H1 (cell line): ENCODE measurements around the gene LRP1. TPM values are rescaled to one million over a fixed set of nuclear protein-coding genes. Genes with fewer than 3 reads are reported as not detected.

Experiments used
- CTCF ChIA-PET: fragments of 300-600 bp; sonication (Branson Sonifier 250); formaldehyde crosslinking; loops from one replicate; lab custom pipeline; 2021; ENCODE audit not compliant: partially characterized antibody; lab: Charles Lee
- POLR2A ChIA-PET: fragments of 300-600 bp; sonication (Branson Sonifier 250); formaldehyde crosslinking; loops from one replicate; lab custom pipeline; 2021; ENCODE audit warnings: inconsistent platforms; ENCODE audit not compliant: partially characterized antibody; lab: Charles Lee
- DNase-seq, 2 experiments: peaks; one replicate each; pipeline versions ENCODE4 v3.0.0 to v3.0.0-alpha.2; 2010 to 2022; ENCODE audit warnings: low spot score in 2 of 2, low read depth in 1 of 2, mixed read lengths in 1 of 2
- FAIRE-seq: peaks from 2 replicates; lab custom pipeline; 2011; peaks lifted over from hg19 to GRCh38; lab: Jason Lieb, UNC
- H2AFZ ChIP-seq: 2 replicates; pipeline ENCODE4 v1.8.1; 2012; ENCODE audit warnings: low read length, inconsistent platforms
- H2AK5ac ChIP-seq: 2 replicates; pipeline ENCODE4 v1.6.1; 2013; ENCODE audit warnings: low read depth, low read length
- H2BK120ac ChIP-seq: replicated peaks from 2 replicates; pipeline ENCODE3; 2013; ENCODE audit warnings: low read depth, low read length, inconsistent platforms
- H2BK12ac ChIP-seq: 2 replicates; pipeline ENCODE4 v1.6.1; 2013; ENCODE audit warnings: low read depth, low read length
- H2BK15ac ChIP-seq: 2 replicates; pipeline ENCODE4 v1.6.1; 2013; ENCODE audit warnings: low read length
- H2BK20ac ChIP-seq: 2 replicates; pipeline ENCODE4 v1.6.1; 2013; ENCODE audit warnings: low read length
- H2BK5ac ChIP-seq: 2 replicates; pipeline ENCODE4 v1.6.1; 2013; ENCODE audit warnings: low read depth, low read length
- H3K14ac ChIP-seq: 2 replicates; pipeline ENCODE4 v1.6.1; 2013; ENCODE audit warnings: inconsistent platforms; ENCODE audit not compliant: insufficient read length
- H3K18ac ChIP-seq: 2 replicates; pipeline ENCODE4 v1.6.1; 2013; ENCODE audit warnings: low read length; ENCODE audit errors: extremely low read depth
- H3K23ac ChIP-seq: 2 replicates; pipeline ENCODE4 v1.6.1; 2013; ENCODE audit warnings: inconsistent platforms; ENCODE audit not compliant: insufficient read length
- H3K23me2 ChIP-seq: 2 replicates; pipeline ENCODE4 v1.6.1; 2013; ENCODE audit warnings: low read depth, low read length
- H3K27ac ChIP-seq: 2 replicates; pipeline ENCODE4 v1.6.1; 2011; ENCODE audit warnings: low read depth, low read length, inconsistent platforms
- H3K27me3 ChIP-seq, 4 experiments: replicated peaks in 1 of 4; 1 replicate in 1 of 4; 2 replicates in 3 of 4; pipeline versions ENCODE4 v1.6.1 to v1.8.1; 2011 to 2013; ENCODE audit warnings: low read length in 3 of 4, mild to moderate bottlenecking in 3 of 4, inconsistent platforms in 2 of 4, mixed read lengths in 2 of 4, moderate library complexity in 1 of 4; ENCODE audit not compliant: control insufficient read depth in 3 of 4, insufficient read depth in 3 of 4; ENCODE audit errors: extremely low read depth in 1 of 4
- H3K36me3 ChIP-seq, 4 experiments: 2 replicates each; pipeline versions ENCODE4 v1.6.1 to v1.8.1; 2011 to 2013; ENCODE audit warnings: mild to moderate bottlenecking in 4 of 4, low read length in 3 of 4, moderate library complexity in 2 of 4, control low read depth in 1 of 4, inconsistent platforms in 1 of 4; ENCODE audit not compliant: insufficient read depth in 4 of 4, control insufficient read depth in 2 of 4
- H3K4ac ChIP-seq: replicated peaks from 2 replicates; pipeline ENCODE3; 2013; ENCODE audit warnings: low read length, low read depth, mixed read lengths, inconsistent platforms; ENCODE audit not compliant: insufficient read length
- H3K4me1 ChIP-seq, 4 experiments: replicated peaks in 1 of 4; 1 replicate in 1 of 4; 2 replicates in 3 of 4; pipeline versions ENCODE4 v1.6.1 to v1.8.1; 2011 to 2013; ENCODE audit warnings: low read length in 3 of 4, inconsistent platforms in 2 of 4, mixed read lengths in 1 of 4; ENCODE audit not compliant: insufficient read depth in 4 of 4, control insufficient read depth in 3 of 4
- H3K4me2 ChIP-seq, 2 experiments: 2 replicates each; pipeline versions ENCODE4 v1.6.1 to v1.8.1; 2011 to 2013; ENCODE audit warnings: low read depth in 2 of 2, low read length in 2 of 2, control low read depth in 1 of 2, inconsistent platforms in 1 of 2, mild to moderate bottlenecking in 1 of 2; ENCODE audit not compliant: insufficient read depth in 1 of 2
- H3K4me3 ChIP-seq, 4 experiments: fragments of 200-600, 300-600 bp in 1 of 4; sonication (generic), shearing (Covaris generic), sonication (Bioruptor Twin) in 1 of 4; 2 replicates each; pipeline versions ENCODE4 v1.5.1 to v1.8.1; 2011 to 2016; ENCODE audit warnings: low read length in 4 of 4, low read depth in 3 of 4, control low read depth in 2 of 4, inconsistent platforms in 2 of 4, mild to moderate bottlenecking in 2 of 4, mixed read lengths in 1 of 4, moderate library complexity in 1 of 4; ENCODE audit not compliant: insufficient read depth in 2 of 4; ENCODE audit errors: extremely low read depth in 1 of 4
- H3K56ac ChIP-seq: replicated peaks from 2 replicates; pipeline ENCODE3; 2013; ENCODE audit warnings: low read depth, mild to moderate bottlenecking, mixed read lengths, low read length, inconsistent platforms; ENCODE audit not compliant: insufficient read length
- H3K79me1 ChIP-seq: 2 replicates; pipeline ENCODE4 v1.6.1; 2013; ENCODE audit warnings: low read depth, low read length, control low read depth
- H3K79me2 ChIP-seq, 2 experiments: 2 replicates each; pipeline versions ENCODE4 v1.6.1 to v1.8.1; 2012 to 2013; ENCODE audit warnings: low read length in 2 of 2, mild to moderate bottlenecking in 2 of 2, inconsistent platforms in 1 of 2; ENCODE audit not compliant: insufficient read depth in 2 of 2, control insufficient read depth in 1 of 2
- H3K9ac ChIP-seq, 4 experiments: replicated peaks in 1 of 4; 1 replicate in 1 of 4; 2 replicates in 3 of 4; pipeline versions ENCODE4 v1.6.1 to v1.8.1; 2011 to 2013; ENCODE audit warnings: low read depth in 3 of 4, low read length in 3 of 4, control low read depth in 2 of 4, mild to moderate bottlenecking in 2 of 4, moderate library complexity in 2 of 4, inconsistent platforms in 1 of 4; ENCODE audit errors: extremely low read depth in 1 of 4
- H3K9me3 ChIP-seq, 2 experiments: 2 replicates each; pipeline versions ENCODE4 v1.6.1 to v1.8.1; 2012 to 2013; ENCODE audit warnings: mild to moderate bottlenecking in 2 of 2, moderate library complexity in 2 of 2, control low read depth in 1 of 2, inconsistent platforms in 1 of 2, low read depth in 1 of 2, low read length in 1 of 2, mixed read lengths in 1 of 2; ENCODE audit not compliant: insufficient read depth in 2 of 2
- H4K20me1 ChIP-seq, 2 experiments: replicated peaks in 1 of 2; 2 replicates each; pipeline versions ENCODE3 to v1.8.1; 2011 to 2013; ENCODE audit warnings: inconsistent platforms in 2 of 2, low read length in 2 of 2, mild to moderate bottlenecking in 1 of 2; ENCODE audit not compliant: insufficient read depth in 2 of 2, control insufficient read depth in 1 of 2
- H4K5ac ChIP-seq: 2 replicates; pipeline ENCODE4 v1.6.1; 2013; ENCODE audit warnings: low read length, low read depth, mixed read lengths, inconsistent platforms; ENCODE audit not compliant: insufficient read length
- H4K8ac ChIP-seq: 2 replicates; pipeline ENCODE4 v1.8.0; 2013; ENCODE audit warnings: mild to moderate bottlenecking, moderate library complexity, low read length, inconsistent platforms; ENCODE audit not compliant: insufficient read depth; ENCODE audit errors: extremely low read depth
- H4K91ac ChIP-seq: replicated peaks from 2 replicates; pipeline ENCODE3; 2013; ENCODE audit warnings: low read length, mixed read lengths, inconsistent platforms; ENCODE audit not compliant: insufficient read length
- ASH2L ChIP-seq: fragments of 200-600, 300-600 bp; sonication (generic); IDR thresholded peaks from one replicate; pipeline ENCODE4 v1.7.1; 2017; ENCODE audit warnings: low read length
- BACH1 ChIP-seq: IDR thresholded peaks from 2 replicates; pipeline ENCODE4 v1.6.1; 2012; ENCODE audit warnings: low read length, improper control_type of control experiment
- CREB1 ChIP-seq: IDR thresholded peaks from 2 replicates; pipeline ENCODE4 v1.6.1; 2012; ENCODE audit warnings: inconsistent platforms
- FOSL1 ChIP-seq: IDR thresholded peaks from 2 replicates; pipeline ENCODE4 v1.6.1; 2011; ENCODE audit warnings: mild to moderate bottlenecking, low read depth, low read length, moderate library complexity; ENCODE audit not compliant: insufficient read depth
- MAFK ChIP-seq: IDR thresholded peaks from 2 replicates; pipeline ENCODE4 v1.6.1; 2012; ENCODE audit warnings: low read depth, mild to moderate bottlenecking, improper control_type of control experiment, low read length
- NANOG ChIP-seq: IDR thresholded peaks from 2 replicates; pipeline ENCODE4 v1.6.1; 2011; ENCODE audit warnings: low read length, low read depth, mild to moderate bottlenecking, inconsistent platforms; ENCODE audit not compliant: insufficient read depth, poor library complexity, severe bottlenecking
- RNF2 ChIP-seq: fragments of 200-900, 300-1000 bp; sonication (generic); IDR thresholded peaks from 2 replicates; pipeline ENCODE4 v1.7.1; 2016; ENCODE audit warnings: borderline replicate concordance, low read depth, mild to moderate bottlenecking, antibody characterized with exemption, low read length; ENCODE audit not compliant: poor library complexity, severe bottlenecking; ENCODE audit errors: missing control alignments
- RXRA ChIP-seq: IDR thresholded peaks from 2 replicates; pipeline ENCODE4 v1.6.1; 2011; ENCODE audit warnings: low read depth, mild to moderate bottlenecking, low read length, moderate library complexity; ENCODE audit not compliant: insufficient read depth
- SP1 ChIP-seq: IDR thresholded peaks from 2 replicates; pipeline ENCODE4 v1.6.1; 2011; ENCODE audit warnings: low read depth, low read length
- SP2 ChIP-seq: IDR thresholded peaks from 2 replicates; pipeline ENCODE4 v1.6.1; 2012; ENCODE audit warnings: mild to moderate bottlenecking, low read length, inconsistent platforms
- TAF1 ChIP-seq: IDR thresholded peaks from 2 replicates; pipeline ENCODE4 v1.6.1; 2011; ENCODE audit warnings: mild to moderate bottlenecking, low read depth, low read length
- WGBS, 2 experiments: shearing (Covaris generic) in 1 of 2; methylation state at CpG; one replicate each; pipeline versions ENCODE4 v1.1.6 to v1.1.7; 2013 to 2015; ENCODE audit warnings: low lambda C conversion rate in 2 of 2, mixed read lengths in 2 of 2, inconsistent platforms in 1 of 2, low coverage in 1 of 2, missing lambda C conversion rate in 1 of 2; ENCODE audit not compliant: insufficient replicate concordance in 2 of 2, insufficient coverage in 1 of 2, insufficient read length in 1 of 2; ENCODE audit errors: extremely low coverage in 1 of 2, missing lambda C conversion rate in 1 of 2; 5-methylcytosine and 5-hydroxymethylcytosine counted together
- polyA plus RNA-seq, 7 experiments: library from polyadenylated mRNA; depleted of rRNA in 3 of 7; stranded (reverse) in 5 of 7; unstranded in 2 of 7; fragments of >200 nt in 5 of 7; fragments of 200-250 nt in 2 of 7; gene quantifications; 1 replicate in 5 of 7; 2 replicates in 1 of 7; 4 replicates in 1 of 7; pipeline versions ENCODE4 v1.2.1 to v1.2.3, GENCODE V29; 2011 to 2013; ENCODE audit warnings: missing spikeins in 2 of 7, mixed read lengths in 2 of 7
- total RNA-seq: library from RNA; stranded (reverse); fragmentation: NEBNext Ultra II Directional; extraction: Animal tissue kit (Norgen Biotek cat#: 25700); gene quantifications from 2 replicates; pipeline ENCODE4 v1.2.1, GENCODE V29; 2021
- TF ChIP-seq, protein P1 (sequence below), 3 experiments: IDR thresholded peaks; 1 replicate in 2 of 3; 2 replicates in 1 of 3; pipeline versions ENCODE4 v1.5.1 to v1.6.1; 2011; ENCODE audit warnings: low read length in 3 of 3, mild to moderate bottlenecking in 3 of 3, inconsistent platforms in 2 of 3, low read depth in 1 of 3, moderate library complexity in 1 of 3; ENCODE audit not compliant: insufficient read depth in 1 of 3; ENCODE audit errors: control extremely low read depth in 1 of 3

Gene LRP1
- total and polyA plus RNA-seq, 2 of the 8 experiments (the other 6 are each of a cell fraction or from before 2014, with no cell fraction given): 35.3 to 92.5 TPM

DNA sequence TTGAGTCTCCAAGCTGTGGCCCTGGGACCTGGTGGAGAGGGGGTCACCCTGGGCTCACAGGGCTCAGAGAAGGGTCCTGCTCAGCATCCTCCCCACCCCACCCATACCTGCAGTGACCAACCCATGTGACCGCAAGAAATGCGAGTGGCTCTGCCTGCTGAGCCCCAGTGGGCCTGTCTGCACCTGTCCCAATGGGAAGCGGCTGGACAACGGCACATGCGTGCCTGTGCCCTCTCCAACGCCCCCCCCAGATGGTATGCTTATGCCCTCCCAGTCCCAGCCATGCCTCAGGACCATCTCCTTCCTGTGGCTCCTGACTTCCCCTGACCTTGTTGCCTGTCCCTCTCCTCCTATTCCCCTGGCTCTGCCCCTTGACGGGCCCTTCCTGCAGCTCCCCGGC is 81.6 kb downstream of the LRP1 start:
- FAIRE-seq: no peak
- no peak overlapping the region for H2BK15ac ChIP-seq
- H4K8ac ChIP-seq: no peak overlapping the region
- no peak overlapping the region for H2AK5ac ChIP-seq
- H3K56ac ChIP-seq: no peak overlapping the region
- CTCF ChIA-PET: interaction anchor here (0.6 to 6.6 kb wide), 4 partner anchors 27 to 245 kb away, joined by 3 to 78 read pairs (median 8); partner anchors contain the start of gene INHBE
- H3K4me1 ChIP-seq: peaks cover 7 to 16% (median 12%) of the 10 kb centered on the region in 4 experiments
- H3K4me3 ChIP-seq: no peak overlapping the region
- peaks cover 5 to 13% (median 11%) of the 10 kb centered on the region in 4 experiments for H3K27me3 ChIP-seq
- H3K14ac ChIP-seq: no peak overlapping the region
- H3K79me2 ChIP-seq: no peaks in the 10 kb centered on the region
- 97% methylated on average over 8 of the region's 8 CpGs; no CpG with 5 or more reads in 1 of the 2 experiments for WGBS, 2 experiments
- H2BK120ac ChIP-seq: no peak overlapping the region
- POLR2A ChIA-PET: interaction anchor here (1.0 to 7.0 kb wide), 5 partner anchors 11 to 29 kb away, joined by 4 to 53 read pairs (median 20); partner anchors contain the start of gene SHMT2
- no peak overlapping the region for H2BK12ac ChIP-seq
- no peak overlapping the region for H3K23ac ChIP-seq
- no peak overlapping the region for H3K4ac ChIP-seq
- H3K23me2 ChIP-seq: no peaks in the 10 kb centered on the region
- no peak for DNase-seq
- no peak overlapping the region; the same call in 1 of the 2 replicates for H3K27ac ChIP-seq
- H2BK5ac ChIP-seq: no peak overlapping the region
- H3K4me2 ChIP-seq: no peak overlapping the region
- H3K9me3 ChIP-seq: no peaks in the 10 kb centered on the region
- no peak overlapping the region for H2BK20ac ChIP-seq
- no peak overlapping the region for H3K9ac ChIP-seq
- H2AFZ ChIP-seq: no peak overlapping the region
- no peak overlapping the region for H3K18ac ChIP-seq
- H4K20me1 ChIP-seq: peaks cover 7 to 15% of the 10 kb centered on the region in 2 experiments
- peaks cover 21 to 56% (median 42%) of the 10 kb centered on the region in 4 experiments for H3K36me3 ChIP-seq
- H4K5ac ChIP-seq: no peak overlapping the region
- H4K91ac ChIP-seq: no peak overlapping the region
- no peaks in the 10 kb centered on the region for H3K79me1 ChIP-seq
- TF ChIP-seq BACH1 (no peak), FOSL1 (no peak), TAF1 (no peak), CREB1 (no peak), ASH2L (no peak), NANOG (no peak), RXRA (no peak), SP2 (no peak), SP1 (no peak), RNF2 (no peak), MAFK (no peak)
- TF ChIP-seq, protein P1, sequence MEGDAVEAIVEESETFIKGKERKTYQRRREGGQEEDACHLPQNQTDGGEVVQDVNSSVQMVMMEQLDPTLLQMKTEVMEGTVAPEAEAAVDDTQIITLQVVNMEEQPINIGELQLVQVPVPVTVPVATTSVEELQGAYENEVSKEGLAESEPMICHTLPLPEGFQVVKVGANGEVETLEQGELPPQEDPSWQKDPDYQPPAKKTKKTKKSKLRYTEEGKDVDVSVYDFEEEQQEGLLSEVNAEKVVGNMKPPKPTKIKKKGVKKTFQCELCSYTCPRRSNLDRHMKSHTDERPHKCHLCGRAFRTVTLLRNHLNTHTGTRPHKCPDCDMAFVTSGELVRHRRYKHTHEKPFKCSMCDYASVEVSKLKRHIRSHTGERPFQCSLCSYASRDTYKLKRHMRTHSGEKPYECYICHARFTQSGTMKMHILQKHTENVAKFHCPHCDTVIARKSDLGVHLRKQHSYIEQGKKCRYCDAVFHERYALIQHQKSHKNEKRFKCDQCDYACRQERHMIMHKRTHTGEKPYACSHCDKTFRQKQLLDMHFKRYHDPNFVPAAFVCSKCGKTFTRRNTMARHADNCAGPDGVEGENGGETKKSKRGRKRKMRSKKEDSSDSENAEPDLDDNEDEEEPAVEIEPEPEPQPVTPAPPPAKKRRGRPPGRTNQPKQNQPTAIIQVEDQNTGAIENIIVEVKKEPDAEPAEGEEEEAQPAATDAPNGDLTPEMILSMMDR (IDR thresholded peaks at IDR 0.05; ENCODE audit: control extremely low read depth in 1 of 3, insufficient read depth in 1 of 3, low read depth in 1 of 3, low read length in 3 of 3): no peak
